NOMO-1 treated with dmso at 0.1 percent for 144 hours (cell line): ENCODE data around the gene DNAH12.

Source experiments
- DNase-seq: peaks from one replicate; lab custom pipeline; 2025; ENCODE audit not compliant: unreplicated experiment; lab: John Stamatoyannopoulos, UW

The DNAH12 gene

GRCh38 chr3:57252404-57252803 is 291.7 kb downstream of the DNAH12 start:
- no peak for DNase-seq

DNA sequence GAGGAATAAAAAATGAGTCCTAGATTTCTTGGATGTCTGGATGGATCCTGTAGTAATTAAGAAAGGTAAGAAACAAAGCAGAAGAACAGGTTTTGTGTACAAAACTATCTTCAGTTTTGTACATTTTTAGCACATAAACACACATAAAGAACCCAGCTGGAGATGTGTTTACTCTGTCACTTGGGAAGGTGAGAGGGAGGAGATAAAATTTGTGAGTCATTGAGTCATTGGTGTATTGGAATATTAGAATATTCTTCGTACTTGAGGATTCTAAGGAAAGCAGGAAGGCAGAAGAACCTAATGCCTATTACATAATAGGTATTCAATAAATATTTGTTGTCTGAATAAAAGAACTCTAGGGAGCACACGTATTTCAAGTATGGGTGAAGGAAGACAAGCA is 299.2 kb downstream of the DNAH12 start:
- no peak for DNase-seq
